HG03064 (cell line): ENCODE data around the gene GGCX.
"Not testable (repeated sequence)": the region's sequence is repeated elsewhere in the genome, so short reads cannot be mapped to it uniquely, and the experiment has no call there.

ENCODE experiments used
- ATAC-seq: cut with Tn5 transposase; IDR thresholded peaks from one replicate; pipeline ENCODE4 v1.9.1; 2021; ENCODE audit warnings: low read depth; ENCODE audit not compliant: unreplicated experiment

The GGCX gene

DNA sequence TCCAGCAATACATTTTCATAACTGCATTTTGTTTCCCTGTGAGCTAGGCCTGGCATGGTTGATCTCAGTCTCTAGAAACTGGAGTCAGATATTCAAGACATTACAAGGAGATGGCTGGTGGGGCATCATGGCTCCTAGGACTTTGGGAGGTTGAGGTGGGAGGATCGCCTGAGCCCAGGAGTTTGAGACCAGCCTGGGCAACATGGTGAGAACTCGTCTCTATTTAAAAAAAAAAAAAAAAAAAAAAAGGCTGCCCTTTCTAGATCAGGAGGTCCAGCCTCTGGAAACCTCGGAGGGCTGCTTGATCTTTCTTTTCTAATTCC, 15.7 kb upstream of the GGCX start:
- no peak for ATAC-seq

DNA sequence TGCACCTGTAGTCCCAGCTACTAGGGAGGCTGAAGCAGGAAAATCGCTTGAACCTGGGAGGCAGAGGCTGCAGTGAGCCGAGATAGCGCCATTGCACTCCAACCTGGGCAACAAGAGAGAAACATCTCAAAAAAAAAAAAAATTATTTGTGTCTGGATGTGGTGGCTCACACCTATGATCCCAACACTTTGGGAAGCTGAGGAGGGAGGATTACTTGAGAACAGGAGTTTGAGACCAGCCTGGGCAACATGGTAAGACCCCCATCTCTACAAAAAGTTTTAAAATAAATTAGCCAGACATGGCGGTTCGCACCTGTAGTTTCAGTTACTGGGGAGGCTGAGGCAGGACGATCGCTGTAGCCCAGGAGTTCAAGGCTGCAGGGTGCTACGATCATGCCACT, 14.4 kb upstream of the GGCX start:
- no peak for ATAC-seq

DNA sequence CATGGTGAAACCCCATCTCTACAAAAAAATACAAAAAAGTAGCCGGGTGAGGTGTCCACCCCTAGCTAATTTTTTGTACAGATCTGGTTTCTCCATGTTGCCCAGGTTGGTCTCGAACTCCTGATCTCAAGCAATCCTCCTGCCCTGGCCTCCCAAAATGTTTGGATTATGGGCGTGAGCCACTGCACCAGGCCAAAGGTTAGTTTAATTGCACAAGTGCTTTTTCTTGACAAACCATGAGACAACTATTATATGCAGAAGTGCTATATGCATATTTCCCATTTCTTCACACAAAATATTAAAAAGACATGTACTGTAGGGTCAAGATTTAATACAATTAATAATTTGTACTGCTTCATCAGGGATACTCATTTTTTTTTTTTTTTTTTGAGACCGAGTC, 5.0 kb upstream of the GGCX start:
- ATAC-seq, result no peak

DNA sequence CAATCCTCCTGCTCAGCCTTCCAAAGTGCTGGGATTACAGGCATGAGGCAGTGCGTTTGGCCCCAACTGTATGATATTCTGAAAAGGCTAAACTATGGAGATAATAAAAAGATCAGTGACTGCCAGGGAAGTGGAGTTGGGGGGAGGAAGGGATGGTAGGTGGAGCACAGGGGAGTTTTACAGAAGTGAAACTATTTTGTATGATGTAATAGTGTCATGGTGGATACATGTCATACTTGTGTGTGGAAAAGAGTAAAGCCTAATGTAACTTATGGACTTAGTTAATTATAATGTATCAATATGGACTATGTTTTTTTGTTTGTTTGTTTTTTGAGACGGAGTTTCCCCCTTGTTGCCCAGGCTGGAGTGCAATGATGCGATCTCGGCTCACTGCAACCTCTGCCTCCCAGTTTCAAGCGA, 2.9 kb upstream of the GGCX start:
- no peak for ATAC-seq

DNA sequence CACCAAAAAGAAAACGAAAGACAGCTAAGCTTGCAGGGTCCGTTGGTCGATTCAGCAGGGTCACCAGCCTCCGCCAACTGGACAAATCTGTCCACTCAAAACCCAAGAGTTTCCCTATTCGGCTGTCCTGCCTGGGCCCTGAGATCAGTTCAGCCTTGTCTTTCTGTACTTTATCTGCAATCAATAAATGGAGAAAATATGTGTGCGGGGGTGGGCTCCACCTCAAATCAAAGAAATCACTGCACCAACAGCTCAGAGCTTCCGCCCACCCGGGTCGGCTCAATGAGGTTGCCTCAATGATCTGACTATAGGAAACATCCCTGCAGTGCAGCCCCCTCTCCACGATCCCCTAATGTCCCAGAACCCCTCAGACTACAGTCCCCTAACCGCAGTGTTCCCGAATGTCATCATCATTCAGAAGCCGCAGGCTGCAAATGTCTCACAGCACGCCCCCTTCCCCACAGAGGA, 447 bp downstream of the GGCX start:
- peak; percentile 11 for ATAC-seq

DNA sequence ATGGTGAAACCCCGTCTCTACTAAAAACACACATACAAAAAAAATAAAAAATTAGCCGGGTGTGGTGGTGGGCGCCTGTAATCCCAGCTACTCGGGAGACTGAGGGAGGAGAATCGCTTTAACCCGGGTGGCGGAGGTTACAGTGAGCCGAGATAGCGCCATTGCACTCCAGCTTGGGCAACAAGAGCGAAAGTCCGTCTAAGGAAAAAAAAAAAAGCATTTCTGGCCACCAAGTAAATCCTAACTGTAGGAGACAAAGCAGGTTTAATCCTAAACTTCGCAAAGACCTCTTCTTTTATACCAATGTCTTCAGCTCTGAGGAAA, 928 bp downstream of the GGCX start:
- not testable (repeated sequence) for ATAC-seq

DNA sequence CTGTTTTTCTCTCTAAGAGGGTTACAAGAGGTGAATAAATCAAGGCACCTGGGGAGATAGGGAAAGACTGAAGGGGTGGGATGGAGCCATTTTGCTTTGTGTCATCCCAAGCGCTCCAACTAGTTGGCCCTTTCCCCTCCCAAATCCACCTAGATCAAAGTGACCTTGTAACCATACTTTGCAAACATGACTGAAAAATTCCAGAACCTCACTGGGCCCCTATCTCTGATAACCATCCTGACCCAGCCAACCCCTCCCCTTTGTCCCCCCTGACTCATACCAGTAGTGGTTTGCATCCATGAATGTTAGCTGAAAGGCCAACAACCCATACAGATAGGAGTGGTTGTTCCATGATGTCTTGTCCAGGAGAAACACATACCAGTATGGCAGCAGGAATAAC, 3.1 kb downstream of the GGCX start:
- no peak for ATAC-seq

DNA sequence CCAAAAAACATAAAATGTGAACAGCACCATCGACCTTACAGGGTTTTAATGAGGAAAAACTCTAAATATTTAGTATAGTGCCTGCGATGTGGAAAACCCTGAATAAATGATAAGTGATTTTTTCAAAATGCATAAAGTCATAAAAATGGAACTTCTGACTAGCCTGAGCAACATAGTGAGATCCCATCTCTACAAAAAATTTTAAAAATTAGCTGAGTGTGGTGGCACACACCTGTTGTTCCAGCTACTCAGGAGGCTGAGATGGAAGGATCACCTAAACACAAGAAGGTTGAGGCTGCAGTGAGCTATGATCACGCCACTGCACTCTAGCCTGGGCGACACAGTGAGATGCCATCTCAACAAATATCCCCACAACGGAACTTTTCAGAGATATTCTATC, 4.2 kb downstream of the GGCX start:
- ATAC-seq, result no peak

DNA sequence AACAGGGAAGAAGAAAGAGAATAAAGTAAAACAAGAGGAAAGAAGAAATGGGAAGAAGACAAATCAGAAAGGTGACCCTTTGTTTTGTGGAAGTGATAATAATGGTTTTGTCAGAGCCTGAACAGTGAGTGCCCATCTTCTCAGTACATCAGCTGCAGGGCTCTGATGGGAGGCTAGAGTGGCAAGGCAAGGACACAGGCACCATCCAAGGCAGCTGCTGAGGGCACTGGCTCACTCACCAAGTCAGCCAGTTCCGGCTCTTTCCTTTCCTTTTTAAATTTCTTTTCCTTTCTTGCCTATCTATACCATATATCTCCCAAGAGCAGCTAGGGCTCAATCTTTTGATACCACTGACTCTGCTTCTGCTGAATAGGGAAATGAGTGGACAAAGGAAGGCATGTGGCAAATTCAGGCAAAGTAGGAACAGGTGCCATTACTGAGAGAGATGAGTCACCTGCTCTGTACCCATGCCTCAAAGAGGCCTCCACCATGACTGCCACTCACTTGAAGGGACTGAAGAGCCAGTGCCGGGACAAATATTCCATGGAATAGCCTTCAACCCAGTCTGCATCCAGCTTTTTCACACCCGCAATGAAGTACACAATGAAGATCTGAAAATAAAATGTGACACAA, 6.2 kb downstream of the GGCX start:
- ATAC-seq, result no peak

DNA sequence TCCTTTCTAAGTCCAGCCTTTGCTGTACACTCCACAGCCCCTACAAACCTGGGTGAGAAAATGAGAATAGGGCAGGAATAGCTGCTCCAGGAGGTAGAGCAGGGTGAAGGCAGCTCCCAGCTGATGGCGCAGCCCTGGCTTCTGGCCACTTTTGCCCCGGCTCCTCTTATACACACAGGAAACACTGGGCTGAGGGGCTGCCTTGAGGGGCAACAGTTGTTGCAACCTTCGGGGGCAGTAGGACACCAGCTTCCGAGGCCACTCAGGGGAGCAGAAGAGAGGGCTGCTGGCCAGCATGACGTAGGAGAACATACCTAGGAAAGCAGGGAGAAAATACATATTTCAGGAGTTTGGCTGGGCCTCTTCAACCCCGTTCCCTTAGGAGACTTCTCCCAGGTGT, 8.1 kb downstream of the GGCX start:
- ATAC-seq, result no peak

DNA sequence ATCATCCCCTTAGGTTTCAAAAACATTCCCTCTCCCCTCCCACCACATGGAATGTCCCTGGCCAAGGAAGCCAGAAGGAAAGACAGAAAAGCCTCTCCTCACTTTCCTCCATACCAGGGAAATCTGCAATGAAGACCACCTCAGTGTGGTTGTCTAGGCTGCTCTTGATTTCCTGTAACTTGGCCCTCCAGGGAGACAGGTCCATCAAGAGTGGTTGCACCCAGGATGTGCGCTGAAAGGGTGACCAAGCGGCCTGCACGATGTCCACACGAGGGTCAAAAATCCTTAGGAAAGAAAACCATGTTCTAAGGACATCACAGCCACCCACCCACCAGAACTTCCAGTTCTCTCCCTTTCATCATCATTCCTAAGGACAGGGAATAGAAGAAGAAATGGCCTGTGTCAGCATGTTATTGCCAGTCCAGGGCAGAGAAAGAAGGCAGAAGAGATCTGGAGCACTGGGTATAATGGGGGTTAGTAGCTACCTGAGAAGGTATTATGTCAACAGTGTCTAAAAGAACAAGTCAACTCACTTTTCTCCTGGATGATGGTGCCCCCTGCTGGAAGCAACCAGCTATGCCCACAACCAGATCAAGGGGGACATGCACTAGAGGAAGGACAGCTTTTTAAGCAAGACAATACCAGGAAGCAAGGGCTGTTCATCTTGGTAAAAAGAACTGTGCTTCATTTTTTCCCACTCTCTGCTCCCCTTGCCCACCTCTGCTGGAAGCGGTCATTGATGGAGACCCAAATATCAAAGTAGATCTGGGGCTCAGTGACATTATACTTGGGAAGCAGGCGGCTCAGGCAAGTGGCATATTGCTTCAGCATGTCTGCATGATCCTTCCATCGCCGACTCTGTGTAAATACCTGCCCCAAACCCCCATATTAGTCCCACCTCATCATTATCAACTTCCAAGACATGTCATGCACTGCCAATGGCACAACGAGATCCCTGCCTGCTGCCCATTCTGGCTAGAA, 9.3 kb downstream of the GGCX start:
- no peak for ATAC-seq

DNA sequence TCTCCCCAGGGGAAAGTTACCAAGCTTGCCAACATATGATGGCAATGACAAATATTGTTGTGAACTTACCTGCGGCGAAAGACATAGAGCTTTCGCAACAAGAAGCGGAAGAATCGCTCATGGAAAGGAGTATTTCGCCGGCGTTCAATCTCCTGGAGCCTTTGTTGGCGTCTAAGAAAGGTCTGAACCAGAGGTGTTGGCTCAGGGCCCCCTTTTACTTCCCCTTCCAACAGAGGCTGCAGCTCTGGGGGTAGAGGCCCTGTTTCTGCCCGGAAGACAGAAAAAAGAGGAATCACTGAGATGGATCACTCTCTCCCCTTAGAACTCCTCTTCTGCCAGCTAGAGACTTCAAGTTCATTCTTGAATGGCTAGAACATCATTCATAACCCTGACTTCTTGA, 10.8 kb downstream of the GGCX start:
- no peak for ATAC-seq

DNA sequence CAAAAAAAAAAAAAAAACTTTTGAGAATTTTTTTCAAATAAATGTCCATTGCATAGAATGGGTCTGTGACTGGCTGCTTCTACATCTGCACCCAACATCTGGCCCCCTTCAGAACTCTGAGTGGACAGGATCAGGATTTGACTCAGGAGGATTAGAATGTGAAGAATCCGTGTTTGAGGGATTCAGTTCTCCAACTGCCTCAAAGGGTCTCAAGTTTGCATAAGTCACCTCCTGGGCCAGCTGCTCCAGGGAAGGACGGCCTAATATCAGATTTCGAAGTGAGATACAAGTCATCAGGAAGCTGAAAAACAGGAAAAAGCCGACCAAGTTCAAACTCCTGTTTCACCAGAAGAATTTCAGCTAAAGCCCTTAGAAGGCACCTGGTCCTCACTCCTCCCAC, 11.5 kb downstream of the GGCX start:
- no peak for ATAC-seq

DNA sequence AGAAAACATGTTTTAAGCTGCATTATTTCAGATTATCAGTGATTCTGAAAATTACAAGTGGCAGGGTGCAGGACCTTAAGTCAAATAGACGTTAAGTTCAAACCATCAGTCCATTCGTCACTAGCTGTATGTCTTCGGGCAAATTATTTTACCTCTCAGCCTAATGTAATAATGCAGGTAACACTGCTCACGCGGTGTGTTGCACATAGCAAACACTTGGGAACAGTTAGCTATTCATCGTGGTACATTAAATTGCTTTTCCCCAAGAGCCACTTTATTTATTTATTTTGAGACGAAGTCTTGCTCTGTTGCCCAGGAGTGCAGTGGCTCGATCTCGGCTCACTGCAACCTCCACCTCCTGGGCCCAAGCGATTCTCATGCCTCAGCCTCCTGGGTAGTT, 12.2 kb downstream of the GGCX start:
- ATAC-seq, result no peak

DNA sequence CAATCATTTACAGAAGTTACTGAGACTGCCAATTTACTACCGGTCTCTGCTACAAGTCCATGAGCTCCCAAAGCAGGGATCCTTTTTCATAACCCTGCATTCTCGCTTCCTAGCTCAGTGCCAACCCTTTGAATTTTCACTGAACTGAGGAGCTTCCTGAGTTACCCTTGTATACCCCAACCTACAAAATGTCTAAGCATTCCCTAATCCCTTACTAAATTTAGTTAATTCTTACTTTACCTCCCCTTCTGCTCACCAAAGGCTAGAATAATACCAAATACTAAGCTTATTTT, 12.7 kb downstream of the GGCX start:
- ATAC-seq, result no peak

DNA sequence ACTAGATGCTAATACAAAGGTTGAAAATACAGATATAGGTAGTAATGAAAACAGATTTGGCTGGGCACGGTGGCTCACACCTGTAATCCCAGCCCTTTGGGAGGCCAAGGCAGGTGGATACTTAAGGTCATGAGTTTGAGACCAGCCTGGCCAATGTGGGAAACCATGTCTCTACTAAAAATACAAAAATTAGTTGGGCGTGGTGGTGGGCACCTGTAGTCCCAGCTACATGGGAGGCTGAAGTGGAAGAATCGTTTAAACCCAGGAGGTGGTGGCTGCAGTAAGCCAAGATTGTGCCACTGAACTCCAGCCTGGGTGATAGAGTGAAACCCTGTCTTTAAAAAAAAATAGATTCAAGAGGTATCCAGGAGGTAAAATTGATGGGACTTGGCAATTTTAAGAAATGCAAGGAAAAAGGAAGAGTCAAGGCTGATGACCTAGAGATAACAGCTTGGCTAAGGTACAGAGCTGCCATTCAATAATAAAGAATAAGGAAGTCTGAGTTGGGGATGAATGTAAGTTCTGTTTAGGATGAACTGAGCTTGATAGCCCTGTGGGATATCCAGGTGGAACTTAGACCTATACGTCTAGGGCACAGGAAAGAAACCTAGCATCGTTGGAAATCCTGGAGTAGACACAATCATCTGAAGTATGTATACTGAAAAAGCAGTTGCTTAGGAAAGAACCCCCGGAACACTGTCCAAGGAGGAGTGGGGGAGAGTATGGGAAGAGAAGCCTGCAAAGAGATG, 13.3 kb downstream of the GGCX start:
- ATAC-seq, result no peak

DNA sequence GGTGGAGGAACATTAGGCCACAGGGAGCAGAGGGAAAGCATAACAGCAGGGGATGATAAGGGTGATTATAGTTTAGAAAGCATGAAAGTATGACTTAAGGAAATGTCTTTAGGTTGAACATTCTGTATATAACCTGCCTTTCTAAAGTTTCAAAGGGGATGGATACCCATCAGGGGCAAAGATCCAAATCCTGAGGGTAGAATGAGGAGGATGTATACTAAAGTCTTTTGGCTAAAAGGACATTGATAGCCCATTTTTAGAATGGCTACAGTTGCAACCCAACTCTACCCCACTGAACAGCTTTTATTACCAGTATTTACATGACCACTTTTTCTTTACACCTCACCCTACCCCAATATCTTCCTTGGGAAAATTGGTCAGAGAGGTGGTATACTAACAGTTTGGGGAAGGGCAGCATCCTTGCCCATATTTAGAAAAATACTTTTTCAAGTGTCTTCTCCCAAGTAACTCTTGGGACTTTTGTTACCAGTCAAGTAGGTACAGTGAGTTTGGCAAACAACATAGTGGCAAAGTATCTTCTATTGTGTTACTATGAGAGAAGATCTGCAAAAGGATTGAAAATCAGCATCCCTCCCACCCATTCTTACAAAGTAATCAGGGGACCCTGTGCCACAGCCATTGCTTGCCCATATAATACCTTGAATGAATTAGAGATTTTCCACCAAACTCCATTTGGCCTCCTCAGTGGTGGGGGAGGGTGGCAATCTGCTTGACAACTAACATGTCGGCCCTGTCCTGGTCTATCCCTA, 14.0 kb downstream of the GGCX start:
- no peak for ATAC-seq

DNA sequence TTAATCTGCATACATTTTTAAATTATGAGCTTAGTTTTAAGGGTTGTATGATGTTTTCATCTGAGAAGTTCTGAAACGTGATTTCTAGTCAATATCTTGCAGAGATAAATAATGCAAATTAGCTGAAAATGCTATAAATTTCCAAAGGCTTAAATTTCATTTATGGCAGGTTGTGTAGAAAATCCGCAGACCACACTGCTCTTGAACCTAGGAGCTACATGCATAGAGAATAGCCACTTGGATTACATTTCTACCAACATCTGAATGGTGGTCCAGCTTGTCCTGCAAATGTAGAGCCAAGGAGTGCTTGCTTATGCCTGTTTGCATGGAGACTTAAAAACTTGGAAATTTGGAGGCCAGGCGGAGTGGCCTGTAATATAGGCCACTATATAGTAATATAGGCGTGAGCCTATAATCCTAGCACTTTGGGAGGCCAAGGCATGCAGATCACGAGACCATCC, 15.5 kb downstream of the GGCX start:
- no peak for ATAC-seq

DNA sequence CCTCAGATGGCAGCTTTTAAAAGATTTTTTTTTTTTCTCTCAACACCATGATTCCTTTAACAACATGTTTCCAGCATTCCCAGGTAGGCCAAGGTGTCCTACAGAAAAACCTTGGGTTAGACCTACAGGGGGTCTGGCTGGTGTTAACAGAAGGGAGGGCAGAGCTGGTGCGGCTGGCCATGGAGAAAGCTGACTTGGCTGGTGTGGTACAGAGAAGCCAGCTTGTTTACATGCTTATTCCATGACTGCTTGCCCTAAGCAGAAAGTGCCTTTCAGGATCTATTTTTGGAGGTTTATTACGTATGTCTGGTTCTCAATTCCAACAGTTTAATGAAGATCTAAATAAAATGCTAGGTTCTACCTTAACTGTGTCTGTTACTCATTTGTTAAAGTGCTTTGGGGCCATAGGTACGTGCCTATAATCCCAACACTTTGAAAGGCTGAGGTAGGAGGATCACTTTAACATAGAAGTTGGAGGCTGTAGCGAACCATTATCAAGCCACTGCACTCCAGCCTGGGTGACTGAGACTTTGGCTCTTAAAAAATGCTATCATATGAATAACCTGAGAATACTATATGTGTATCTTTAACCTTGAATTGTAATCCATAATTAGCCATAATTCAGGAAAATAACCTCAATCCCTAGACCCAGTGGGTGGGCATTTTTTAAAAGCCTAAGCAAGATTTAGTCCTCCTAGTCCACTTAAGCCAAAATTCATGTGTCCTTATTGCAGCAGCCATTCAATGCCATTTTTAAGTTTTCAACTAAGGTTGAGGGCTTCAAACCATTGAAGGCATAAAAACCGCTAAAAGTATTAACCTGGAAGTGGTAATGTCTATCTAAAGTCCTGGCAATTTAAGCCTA, 16.1 kb downstream of the GGCX start:
- ATAC-seq, result not testable (repeated sequence)

DNA sequence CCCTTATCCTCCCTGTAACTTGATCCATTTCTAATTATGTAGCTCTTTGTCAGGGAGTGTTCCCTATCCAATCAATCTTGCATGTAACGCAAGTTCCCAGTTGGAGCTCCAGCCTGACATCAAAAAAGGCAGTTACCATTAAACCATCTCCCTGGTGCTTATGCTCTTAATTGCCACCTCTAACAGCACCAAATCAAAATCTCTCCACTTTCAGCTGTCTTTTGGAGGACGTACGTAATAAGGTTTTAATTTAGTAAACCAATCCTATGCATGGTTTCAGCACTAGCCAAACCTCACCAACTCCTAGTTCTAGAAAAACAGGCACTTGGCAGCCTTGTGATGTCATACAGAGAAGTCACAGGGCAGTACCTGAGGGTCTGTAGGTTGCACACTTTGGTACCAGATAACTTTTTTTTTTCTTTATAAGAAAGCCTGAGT, 17.0 kb downstream of the GGCX start:
- ATAC-seq, result not testable (repeated sequence)
